Glutamatergic neuron (in vitro differentiated cells): Measurements from ENCODE around the gene HJURP. TPM values are rescaled to one million over a fixed set of nuclear protein-coding genes. Genes with fewer than 3 reads are reported as not detected.

Source experiments
- DNase-seq: peaks from one replicate; pipeline ENCODE4 v3.0.0; 2022
- H3K27ac Mint-ChIP-seq: one replicate; pipeline ENCODE4 v1.8.0; 2020; ENCODE audit warnings: mild to moderate bottlenecking, mixed read lengths, inconsistent platforms; ENCODE audit not compliant: unreplicated experiment
- H3K27me3 Mint-ChIP-seq: one replicate; pipeline ENCODE4 v1.8.0; 2020; ENCODE audit warnings: mild to moderate bottlenecking, moderate library complexity, mixed read lengths, inconsistent platforms; ENCODE audit not compliant: unreplicated experiment
- H3K36me3 Mint-ChIP-seq: one replicate; pipeline ENCODE4 v1.8.0; 2020; ENCODE audit warnings: mild to moderate bottlenecking, mixed read lengths, inconsistent platforms; ENCODE audit not compliant: unreplicated experiment
- H3K4me1 Mint-ChIP-seq: one replicate; pipeline ENCODE4 v1.8.0; 2020; ENCODE audit warnings: mild to moderate bottlenecking, low read depth, mixed read lengths, inconsistent platforms; ENCODE audit not compliant: unreplicated experiment
- H3K4me3 Mint-ChIP-seq: one replicate; pipeline ENCODE4 v1.8.0; 2020; ENCODE audit warnings: mild to moderate bottlenecking, mixed read lengths, inconsistent platforms; ENCODE audit not compliant: unreplicated experiment
- H3K9me3 Mint-ChIP-seq: one replicate; pipeline ENCODE4 v1.8.0; 2020; ENCODE audit warnings: mild to moderate bottlenecking, moderate library complexity, mixed read lengths, inconsistent platforms; ENCODE audit not compliant: unreplicated experiment
- total RNA-seq: library from RNA; stranded (reverse); fragmentation: NEBNext Ultra II Directional; extraction: Animal tissue kit (Norgen Biotek cat#: 25700); gene quantifications from one replicate; pipeline ENCODE4 v1.2.1, GENCODE V29; 2021; ENCODE audit not compliant: unreplicated experiment
- TF ChIP-seq, protein P1 (sequence below): fragments of 200-600 bp; sonication (generic); IDR thresholded peaks from one replicate; pipeline ENCODE4 v1.5.0; 2021; ENCODE audit not compliant: partially characterized antibody, unreplicated experiment

The HJURP gene
- total RNA-seq, 1 donor from 2014 or later = 6.9 TPM

DNA sequence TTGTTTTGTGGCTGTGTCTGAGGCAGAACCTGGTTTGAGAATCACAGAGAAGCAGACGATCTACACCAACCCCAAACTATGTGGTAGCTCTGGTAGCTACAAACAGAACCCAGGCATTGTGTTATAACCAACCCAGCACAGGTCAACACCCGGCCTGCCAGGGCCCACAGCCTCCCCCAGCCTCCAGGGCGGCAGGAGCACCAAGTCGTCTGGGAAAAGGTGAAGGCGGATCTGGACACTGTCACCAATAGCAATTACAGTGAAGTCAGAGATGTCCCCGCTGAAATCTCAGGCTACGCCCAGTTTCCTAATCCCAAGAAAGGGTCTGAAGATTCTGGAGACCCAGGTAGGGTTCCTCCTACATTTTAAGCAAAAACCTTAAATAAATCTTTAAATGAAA, 3.6 kb downstream of the HJURP start:
- H3K9me3 Mint-ChIP-seq = no peaks in the 10 kb centered on the region
- H3K27me3 Mint-ChIP-seq = peaks cover 4% of the 10 kb centered on the region
- peaks cover 6% of the 10 kb centered on the region for H3K4me1 Mint-ChIP-seq
- TF ChIP-seq, protein P1, sequence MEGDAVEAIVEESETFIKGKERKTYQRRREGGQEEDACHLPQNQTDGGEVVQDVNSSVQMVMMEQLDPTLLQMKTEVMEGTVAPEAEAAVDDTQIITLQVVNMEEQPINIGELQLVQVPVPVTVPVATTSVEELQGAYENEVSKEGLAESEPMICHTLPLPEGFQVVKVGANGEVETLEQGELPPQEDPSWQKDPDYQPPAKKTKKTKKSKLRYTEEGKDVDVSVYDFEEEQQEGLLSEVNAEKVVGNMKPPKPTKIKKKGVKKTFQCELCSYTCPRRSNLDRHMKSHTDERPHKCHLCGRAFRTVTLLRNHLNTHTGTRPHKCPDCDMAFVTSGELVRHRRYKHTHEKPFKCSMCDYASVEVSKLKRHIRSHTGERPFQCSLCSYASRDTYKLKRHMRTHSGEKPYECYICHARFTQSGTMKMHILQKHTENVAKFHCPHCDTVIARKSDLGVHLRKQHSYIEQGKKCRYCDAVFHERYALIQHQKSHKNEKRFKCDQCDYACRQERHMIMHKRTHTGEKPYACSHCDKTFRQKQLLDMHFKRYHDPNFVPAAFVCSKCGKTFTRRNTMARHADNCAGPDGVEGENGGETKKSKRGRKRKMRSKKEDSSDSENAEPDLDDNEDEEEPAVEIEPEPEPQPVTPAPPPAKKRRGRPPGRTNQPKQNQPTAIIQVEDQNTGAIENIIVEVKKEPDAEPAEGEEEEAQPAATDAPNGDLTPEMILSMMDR = no peak
- no peaks in the 10 kb centered on the region for H3K36me3 Mint-ChIP-seq
- no peak for DNase-seq
- no peak overlapping the region for H3K4me3 Mint-ChIP-seq
- no peak overlapping the region for H3K27ac Mint-ChIP-seq

GRCh38 chr2:233849607-233850271, 4.6 kb downstream of the HJURP start:
- no peaks in the 10 kb centered on the region for H3K36me3 Mint-ChIP-seq
- DNase-seq = no peak
- peaks cover 4% of the 10 kb centered on the region for H3K27me3 Mint-ChIP-seq
- no peaks in the 10 kb centered on the region for H3K9me3 Mint-ChIP-seq
- peaks cover 6% of the 10 kb centered on the region for H3K4me1 Mint-ChIP-seq
- TF ChIP-seq, protein P1 = no peak
- no peak overlapping the region for H3K4me3 Mint-ChIP-seq
- no peak overlapping the region for H3K27ac Mint-ChIP-seq

GRCh38 chr2:233848276-233848675, 6.1 kb downstream of the HJURP start:
- Mint-ChIP-seq H3K36me3 (no peaks in the 10 kb centered on the region), H3K9me3 (no peaks in the 10 kb centered on the region), H3K4me1 (peaks cover 6% of the 10 kb centered on the region), H3K27me3 (peaks cover 4% of the 10 kb centered on the region), H3K4me3 (no peak overlapping the region), H3K27ac (no peak overlapping the region)
- TF ChIP-seq, protein P1 = no peak
- no peak for DNase-seq

GRCh38 chr2:233847248-233847898, 7.0 kb downstream of the HJURP start:
- H3K27ac Mint-ChIP-seq = no peak overlapping the region

More at GRCh38 chr2:233847248-233847898, 7.0 kb downstream of the HJURP start:
- TF ChIP-seq, protein P1 = no peak
- H3K4me1 Mint-ChIP-seq = no peaks in the 10 kb centered on the region
- H3K27me3 Mint-ChIP-seq = peaks cover 2% of the 10 kb centered on the region
- no peaks in the 10 kb centered on the region for H3K36me3 Mint-ChIP-seq
- no peaks in the 10 kb centered on the region for H3K9me3 Mint-ChIP-seq
- DNase-seq = no peak
- no peak overlapping the region for H3K4me3 Mint-ChIP-seq
